Subcutaneous adipose tissue (tissue), 4 donors: Measurements from ENCODE around the gene SKAP1. TPM values are rescaled to one million over a fixed set of nuclear protein-coding genes. Genes with fewer than 3 reads are reported as not detected.

Experiments
- total RNA-seq, 4 donors: library from RNA; depleted of rRNA; stranded (reverse); fragments of >200 nt; gene quantifications; one replicate each; pipeline ENCODE4 v1.1.0, GENCODE V29; 2016
- TF ChIP-seq, protein P1 (sequence below): fragments of 450-650 bp; IDR thresholded peaks from one replicate; pipeline ENCODE4 v1.5.1; 2016; ENCODE audit warnings: low read depth, mild to moderate bottlenecking, control low read depth, antibody characterized with exemption, moderate library complexity

The SKAP1 gene
- total RNA-seq, 4 donors from 2014 or later = 2.5 to 3.9 (median 3.1) TPM; not detected in 1

DNA sequence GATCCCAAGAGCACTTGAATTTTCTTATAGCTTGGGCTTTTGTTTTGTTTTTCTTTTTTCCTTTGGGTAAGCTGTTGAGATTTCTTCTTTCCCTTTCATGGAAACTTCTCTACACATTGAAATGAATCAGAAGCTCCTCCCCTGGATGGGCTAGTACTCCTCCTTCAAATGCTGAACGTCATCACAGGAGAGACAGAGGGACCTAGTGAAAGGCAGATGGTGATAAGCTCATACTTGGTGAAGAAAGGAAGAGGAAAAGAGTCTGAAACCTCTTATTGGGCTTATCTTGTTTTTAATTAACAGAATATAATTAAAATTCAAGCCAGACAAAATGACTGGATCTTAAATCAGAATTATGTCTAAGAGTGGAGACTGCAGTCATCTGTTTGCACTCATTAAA, 175.1 kb downstream of the SKAP1 start:
- TF ChIP-seq, protein P1, sequence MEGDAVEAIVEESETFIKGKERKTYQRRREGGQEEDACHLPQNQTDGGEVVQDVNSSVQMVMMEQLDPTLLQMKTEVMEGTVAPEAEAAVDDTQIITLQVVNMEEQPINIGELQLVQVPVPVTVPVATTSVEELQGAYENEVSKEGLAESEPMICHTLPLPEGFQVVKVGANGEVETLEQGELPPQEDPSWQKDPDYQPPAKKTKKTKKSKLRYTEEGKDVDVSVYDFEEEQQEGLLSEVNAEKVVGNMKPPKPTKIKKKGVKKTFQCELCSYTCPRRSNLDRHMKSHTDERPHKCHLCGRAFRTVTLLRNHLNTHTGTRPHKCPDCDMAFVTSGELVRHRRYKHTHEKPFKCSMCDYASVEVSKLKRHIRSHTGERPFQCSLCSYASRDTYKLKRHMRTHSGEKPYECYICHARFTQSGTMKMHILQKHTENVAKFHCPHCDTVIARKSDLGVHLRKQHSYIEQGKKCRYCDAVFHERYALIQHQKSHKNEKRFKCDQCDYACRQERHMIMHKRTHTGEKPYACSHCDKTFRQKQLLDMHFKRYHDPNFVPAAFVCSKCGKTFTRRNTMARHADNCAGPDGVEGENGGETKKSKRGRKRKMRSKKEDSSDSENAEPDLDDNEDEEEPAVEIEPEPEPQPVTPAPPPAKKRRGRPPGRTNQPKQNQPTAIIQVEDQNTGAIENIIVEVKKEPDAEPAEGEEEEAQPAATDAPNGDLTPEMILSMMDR = no peak

DNA sequence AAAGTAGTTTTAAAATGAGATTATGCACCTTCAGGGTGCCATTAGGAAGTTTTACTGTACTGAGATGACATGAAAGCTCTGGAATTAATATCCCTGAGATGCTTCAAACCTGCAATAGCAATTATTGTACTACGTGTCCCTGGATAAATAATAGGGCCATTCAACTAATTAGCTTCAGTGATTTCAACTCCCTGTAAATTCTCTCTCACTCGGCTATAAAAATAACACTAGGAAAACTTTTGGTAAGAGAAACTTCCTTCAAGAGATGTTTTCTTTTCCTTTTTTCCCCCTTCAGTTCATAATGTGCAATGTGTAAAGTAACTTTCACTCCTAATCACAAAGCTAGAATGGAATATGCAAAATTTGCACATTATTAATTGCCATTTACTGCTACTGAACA, 176.0 kb downstream of the SKAP1 start:
- TF ChIP-seq, protein P1 = no peak

DNA sequence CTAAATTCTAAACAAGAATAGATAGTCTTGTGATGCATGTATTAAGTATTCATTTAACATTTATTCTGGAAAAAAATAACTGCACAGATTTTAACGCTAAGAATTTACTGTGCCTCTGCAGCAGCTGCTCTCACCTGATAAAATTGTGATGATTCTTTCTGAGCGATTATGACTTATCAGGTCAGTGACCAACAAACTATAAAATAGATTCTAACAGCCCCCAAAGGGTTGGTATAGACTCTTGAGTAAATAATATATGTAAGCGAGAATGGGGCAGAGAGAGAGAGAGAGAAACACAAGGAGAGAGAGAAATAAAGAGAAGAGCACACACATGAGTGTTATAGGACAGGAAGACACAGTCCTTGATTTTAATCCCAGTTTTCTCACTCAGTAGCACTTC, 178.1 kb downstream of the SKAP1 start:
- TF ChIP-seq, protein P1 = no peak

DNA sequence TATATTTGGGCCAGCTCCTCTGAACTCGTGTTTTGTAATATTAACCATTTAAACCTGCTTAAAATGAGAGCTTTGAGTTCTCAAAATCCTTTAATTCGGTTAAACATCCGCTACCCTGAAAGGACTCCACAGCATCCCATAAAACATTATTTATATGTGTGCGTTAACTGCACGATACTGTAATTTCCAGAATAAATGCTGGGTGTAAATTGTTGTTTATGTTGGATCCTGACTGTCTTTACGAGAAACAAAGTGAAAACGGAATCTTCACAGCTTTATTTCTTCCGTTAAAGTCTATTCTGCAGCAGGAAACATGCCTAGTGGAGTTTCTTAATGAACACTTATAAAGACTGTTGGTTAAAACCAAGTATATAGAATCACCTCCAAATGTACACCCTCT, 179.1 kb downstream of the SKAP1 start:
- TF ChIP-seq, protein P1 = no peak

DNA sequence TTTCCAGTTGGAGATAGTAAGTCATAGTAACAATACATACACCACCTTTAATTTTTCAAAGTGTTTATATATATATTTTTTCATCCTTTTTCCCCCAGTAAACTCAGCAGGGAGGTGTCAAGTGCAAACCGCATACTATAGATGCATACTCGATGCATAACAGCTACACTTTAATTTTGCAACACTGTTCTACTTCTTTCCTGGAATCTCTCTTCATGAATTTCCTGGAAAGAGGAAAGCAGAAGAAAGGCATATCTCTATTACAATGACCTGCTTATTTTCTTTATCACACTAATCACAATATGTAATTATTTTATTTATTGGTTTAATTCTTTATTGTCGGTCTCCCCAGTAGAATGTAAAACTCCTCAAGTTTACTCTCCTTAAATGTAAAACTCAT, 182.4 kb downstream of the SKAP1 start:
- TF ChIP-seq, protein P1 = no peak

DNA sequence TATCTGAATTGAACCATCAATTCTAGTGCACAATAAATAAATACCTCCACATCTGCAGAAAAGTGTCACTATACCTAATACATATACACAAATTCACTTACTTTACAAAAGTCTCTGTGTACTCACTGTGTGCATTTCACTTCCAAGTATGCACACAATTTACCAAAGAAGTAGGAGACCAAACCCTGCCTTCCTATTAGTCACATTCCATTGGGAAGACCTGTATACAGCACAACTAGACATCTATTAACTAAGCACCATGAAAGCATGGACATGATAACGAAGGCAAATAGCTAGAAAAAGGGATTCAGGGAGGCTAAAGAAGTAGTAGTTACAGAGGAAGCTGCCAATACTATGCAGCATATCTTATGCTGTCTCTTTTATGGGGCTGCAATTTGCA, 183.0 kb downstream of the SKAP1 start:
- TF ChIP-seq, protein P1 = no peak

DNA sequence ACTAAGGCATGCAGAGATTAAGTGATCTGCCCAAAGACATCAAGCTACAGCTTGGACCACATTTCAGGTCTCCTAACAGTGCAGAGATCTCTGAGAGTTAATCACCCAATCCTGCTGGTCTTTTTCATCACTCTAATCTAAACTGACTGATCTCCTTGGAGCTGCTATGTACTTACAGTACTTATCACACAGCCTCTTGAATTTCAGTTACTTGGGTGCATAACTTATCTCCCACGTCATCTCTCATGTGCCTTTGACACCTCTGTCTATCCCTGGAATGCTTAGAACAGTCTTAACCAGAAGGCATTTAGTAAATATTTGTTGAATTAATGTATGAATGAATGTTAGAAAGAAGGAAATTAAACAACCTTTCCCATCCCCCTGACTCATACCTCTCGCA, 183.4 kb downstream of the SKAP1 start:
- TF ChIP-seq, protein P1 = no peak
